RCC 7860 (cell line): ENCODE results near the gene CYP2W1.

Experiments
- DNase-seq: peaks from one replicate; pipeline ENCODE4 v3.0.0-alpha.2; 2015; ENCODE audit warnings: low spot score
- FAIRE-seq: peaks from 2 replicates; lab custom pipeline; 2012; peaks lifted over from hg19 to GRCh38; lab: Jason Lieb, UNC

The CYP2W1 gene

GRCh38 chr7:978416-979091 lies 4.4 kb upstream of the CYP2W1 start:
- DNase-seq (no peak), FAIRE-seq (no peak)

- no peak for DNase-seq
- FAIRE-seq: no peak
These were observed 3.8 kb upstream of the CYP2W1 start for GRCh38 chr7:979151-979550.

- DNase-seq (peak; percentile 19), FAIRE-seq (no peak)
These were observed 3.0 kb upstream of the CYP2W1 start for GRCh38 chr7:979886-980571.

- DNase-seq: no peak
- FAIRE-seq: no peak
These were observed 1.0 kb upstream of the CYP2W1 start for GRCh38 chr7:981793-982510.

- no peak for FAIRE-seq
These were observed 424 bp upstream of the CYP2W1 start for GRCh38 chr7:982511-983003.

GRCh38 chr7:983616-984071 lies 663 bp downstream of the CYP2W1 start:
- DNase-seq (no peak), FAIRE-seq (no peak)

More at GRCh38 chr7:982511-983003, 424 bp upstream of the CYP2W1 start:
- DNase-seq: no peak

GRCh38 chr7:984361-985126 lies 1.6 kb downstream of the CYP2W1 start:
- FAIRE-seq: no peak
- no peak for DNase-seq

- DNase-seq (no peak), FAIRE-seq (no peak)
These were observed 2.1 kb downstream of the CYP2W1 start for GRCh38 chr7:985127-985416.

GRCh38 chr7:985915-986741 lies 3.1 kb downstream of the CYP2W1 start:
- FAIRE-seq (no peak), DNase-seq (peak; percentile 32)

GRCh38 chr7:986766-987751 lies 4.1 kb downstream of the CYP2W1 start:
- DNase-seq: no peak
- FAIRE-seq: no peak

- no peak for FAIRE-seq
These were observed 4.9 kb downstream of the CYP2W1 start for GRCh38 chr7:987909-988308.

GRCh38 chr7:988426-988911 lies 5.5 kb downstream of the CYP2W1 start:
- FAIRE-seq: no peak
- no peak for DNase-seq

More at GRCh38 chr7:987909-988308, 4.9 kb downstream of the CYP2W1 start:
- no peak for DNase-seq

- DNase-seq (no peak), FAIRE-seq (no peak)
These were observed 6.1 kb downstream of the CYP2W1 start for GRCh38 chr7:988963-989529.

- FAIRE-seq (no peak), DNase-seq (no peak)
These were observed 7.5 kb downstream of the CYP2W1 start for GRCh38 chr7:990352-990932.

GRCh38 chr7:990933-991728 lies 8.2 kb downstream of the CYP2W1 start:
- no peak for DNase-seq
- FAIRE-seq: no peak

GRCh38 chr7:991729-992656 lies 9.0 kb downstream of the CYP2W1 start:
- FAIRE-seq (no peak), DNase-seq (no peak)
